IMR-90 (cell line): Measurements from ENCODE around the gene ARAP1. TPM values are rescaled to one million over a fixed set of nuclear protein-coding genes. Genes with fewer than 3 reads are reported as not detected.

Experiments used
- ATAC-seq: fragments of 200-7000 bp; cut with Tn5 transposase; 2 replicates; pipeline ENCODE4 v1.9.1; 2020; ENCODE audit warnings: low read depth, mild to moderate bottlenecking, moderate library complexity
- BruUV-seq: library from RNA; stranded (reverse); fragments of 400-500 nt; replicated peaks from 2 replicates; lab custom pipeline; 2021; lab: Mats Ljungman, UMichigan
- CTCF ChIA-PET: fragments of 300-600 bp; formaldehyde crosslinking; extraction: SDS; loops from one replicate; lab custom pipeline; 2021; ENCODE audit warnings: antibody characterized with exemption; lab: Yijun Ruan, JAX
- POLR2A ChIA-PET: fragments of 300-600 bp; sonication (Branson Sonifier 250); formaldehyde crosslinking; loops from one replicate; lab custom pipeline; 2022; ENCODE audit warnings: antibody characterized with exemption; ENCODE audit not compliant: unreplicated experiment; lab: Charles Lee
- DNase-seq: peaks from one replicate; pipeline ENCODE4 v3.0.0; 2013
- H2AFZ ChIP-seq: replicated peaks from 2 replicates; pipeline ENCODE3; 2013; ENCODE audit warnings: low read length, mild to moderate bottlenecking; ENCODE audit not compliant: poor library complexity
- H2AK5ac ChIP-seq: 2 replicates; pipeline ENCODE4 v1.6.1; 2013; ENCODE audit warnings: low read depth, low read length, inconsistent platforms
- H2AK9ac ChIP-seq: replicated peaks from 2 replicates; pipeline ENCODE3; 2013; ENCODE audit warnings: mild to moderate bottlenecking, low read depth, low read length, moderate library complexity; ENCODE audit not compliant: poor library complexity
- H2BK120ac ChIP-seq: 2 replicates; pipeline ENCODE4 v1.6.1; 2013; ENCODE audit warnings: low read depth, low read length, inconsistent platforms
- H2BK15ac ChIP-seq: 3 replicates; pipeline ENCODE4 v1.6.1; 2013; ENCODE audit warnings: low read depth, low read length, inconsistent platforms
- H2BK20ac ChIP-seq: 2 replicates; pipeline ENCODE4 v1.6.1; 2013; ENCODE audit warnings: low read depth, mild to moderate bottlenecking, inconsistent platforms, low read length, moderate library complexity
- H2BK5ac ChIP-seq: 2 replicates; pipeline ENCODE4 v1.6.1; 2013; ENCODE audit warnings: mild to moderate bottlenecking, low read depth, low read length, inconsistent platforms; ENCODE audit not compliant: poor library complexity, severe bottlenecking
- H3K14ac ChIP-seq: replicated peaks from 2 replicates; pipeline ENCODE4 v1.6.1; 2013; ENCODE audit warnings: low read depth, low read length, inconsistent platforms
- H3K18ac ChIP-seq: 2 replicates; pipeline ENCODE4 v1.6.1; 2013; ENCODE audit warnings: low read depth, low read length, control low read depth
- H3K23ac ChIP-seq: 2 replicates; pipeline ENCODE4 v1.6.1; 2013; ENCODE audit warnings: low read depth, low read length, inconsistent platforms
- H3K27ac ChIP-seq: 2 replicates; pipeline ENCODE4 v1.5.1; 2013; ENCODE audit warnings: mild to moderate bottlenecking, control low read depth, low read length; ENCODE audit not compliant: insufficient read depth
- H3K27me3 ChIP-seq: 2 replicates; pipeline ENCODE4 v1.6.1; 2013; ENCODE audit warnings: low read length; ENCODE audit not compliant: control insufficient read depth, insufficient read depth
- H3K36me3 ChIP-seq: 2 replicates; pipeline ENCODE4 v1.6.1; 2013; ENCODE audit warnings: low read length, mixed read lengths; ENCODE audit not compliant: control insufficient read depth, insufficient read depth
- H3K4ac ChIP-seq: 2 replicates; pipeline ENCODE4 v1.6.1; 2013; ENCODE audit warnings: low read depth, low read length, inconsistent platforms
- H3K4me1 ChIP-seq: 2 replicates; pipeline ENCODE4 v1.6.1; 2013; ENCODE audit warnings: low read length, mixed read lengths; ENCODE audit not compliant: control insufficient read depth, insufficient read depth
- H3K4me2 ChIP-seq: 2 replicates; pipeline ENCODE4 v1.6.1; 2013; ENCODE audit warnings: low read depth, mild to moderate bottlenecking, control low read depth, low read length, moderate library complexity
- H3K4me3 ChIP-seq: 2 replicates; pipeline ENCODE4 v1.5.1; 2013; ENCODE audit warnings: low read depth, mild to moderate bottlenecking, control low read depth, low read length, moderate library complexity; ENCODE audit not compliant: insufficient read depth
- H3K56ac ChIP-seq: 2 replicates; pipeline ENCODE4 v1.6.1; 2013; ENCODE audit warnings: low read length, inconsistent platforms; ENCODE audit not compliant: insufficient read depth; ENCODE audit errors: extremely low read depth
- H3K79me1 ChIP-seq, 2 experiments: 2 replicates each; pipeline ENCODE4 v1.6.1; 2013; ENCODE audit warnings: low read length in 2 of 2, inconsistent platforms in 1 of 2, low read depth in 1 of 2
- H3K9ac ChIP-seq: 2 replicates; pipeline ENCODE4 v1.6.1; 2013; ENCODE audit warnings: low read depth, low read length, control low read depth
- H3K9me1 ChIP-seq: 2 replicates; pipeline ENCODE4 v1.6.1; 2013; ENCODE audit warnings: low read length, inconsistent platforms; ENCODE audit not compliant: insufficient read depth
- H3K9me3 ChIP-seq: 2 replicates; pipeline ENCODE4 v1.6.1; 2013; ENCODE audit warnings: low read length; ENCODE audit not compliant: control insufficient read depth, insufficient read depth
- H4K20me1 ChIP-seq: 2 replicates; pipeline ENCODE4 v1.6.1; 2013; ENCODE audit warnings: low read length, inconsistent platforms; ENCODE audit not compliant: insufficient read depth
- H4K5ac ChIP-seq: 2 replicates; pipeline ENCODE4 v1.6.1; 2013; ENCODE audit warnings: mild to moderate bottlenecking, low read depth, low read length, control low read depth
- H4K8ac ChIP-seq, 2 experiments: 2 replicates each; pipeline ENCODE4 v1.6.1; 2013; ENCODE audit warnings: low read depth in 2 of 2, low read length in 2 of 2, control low read depth in 1 of 2, inconsistent platforms in 1 of 2
- H4K91ac ChIP-seq: 2 replicates; pipeline ENCODE4 v1.6.1; 2013; ENCODE audit warnings: low read depth, low read length, inconsistent platforms; ENCODE audit not compliant: insufficient read depth
- MAZ ChIP-seq: IDR thresholded peaks from 2 replicates; pipeline ENCODE4 v1.6.1; 2012; ENCODE audit warnings: low read depth, mild to moderate bottlenecking, low read length, improper control_type of control experiment, moderate library complexity, borderline replicate concordance
- RAD21 ChIP-seq: IDR thresholded peaks from 2 replicates; pipeline ENCODE4 v1.6.1; 2012; ENCODE audit warnings: low read length, improper control_type of control experiment
- SMC3 ChIP-seq: fragments of 150-350 bp; IDR thresholded peaks from 2 replicates; pipeline ENCODE4 v1.6.1; 2016; ENCODE audit warnings: low read depth, mild to moderate bottlenecking, antibody characterized with exemption, low read length, moderate library complexity
- USF2 ChIP-seq: fragments of 150-350 bp; IDR thresholded peaks from 2 replicates; pipeline ENCODE4 v1.6.1; 2017; ENCODE audit warnings: mild to moderate bottlenecking, antibody characterized with exemption, low read length, low read depth
- WGBS, 2 experiments: methylation state at CpG; one replicate each; pipeline versions ENCODE4 v1.1.5 to v1.1.7; 2013; ENCODE audit warnings: missing lambda C conversion rate in 2 of 2; ENCODE audit not compliant: insufficient read length in 1 of 2; ENCODE audit errors: extremely low coverage in 2 of 2; 5-methylcytosine and 5-hydroxymethylcytosine counted together
- dilution Hi-C: fragments of 300-500 bp; cut with HindIII; formaldehyde crosslinking; loops from one replicate; pipeline ENCODE4 v1.14.3; 2018; ENCODE audit warnings: low sequenced_read_pairs; ENCODE audit not compliant: unreplicated experiment
- in situ Hi-C: fragments of 300-500 bp; cut with MboI; formaldehyde crosslinking; loops from 3 replicates; pipeline ENCODE4 v1.14.3; 2019; ENCODE audit warnings: low sequenced_read_pairs, inconsistent platforms, mixed read lengths
- intact Hi-C: fragments of 100-400 bp; cut with micrococcal nuclease; formaldehyde crosslinking; loops from 2 replicates; pipeline ENCODE4 v1.10.0; 2022
- polyA plus RNA-seq, 3 experiments: library from polyadenylated mRNA; depleted of rRNA; stranded (reverse); fragments of >200 nt; gene quantifications; 2 replicates each; pipeline ENCODE4 v1.2.3, GENCODE V29; 2012; ENCODE audit warnings: low replicate concordance in 1 of 3
- total RNA-seq: library from RNA; depleted of rRNA; stranded (reverse); fragments of >200 nt; gene quantifications from 2 replicates; pipeline ENCODE4 v1.2.3, GENCODE V29; 2012
- TF ChIP-seq, protein P1 (sequence below): conservative IDR thresholded peaks from 2 replicates; pipeline ENCODE4 v1.5.1; 2012; ENCODE audit warnings: mild to moderate bottlenecking, low read depth, low read length, improper control_type of control experiment

Gene ARAP1
- total and polyA plus RNA-seq, 2 of the 4 experiments (the other 2 are of a cell fraction), result 37.6 to 63.1 TPM

- no CpG with 5 or more reads among the region's 3 CpGs for WGBS, 2 experiments
- TF ChIP-seq MAZ (no peak), SMC3 (no peak), RAD21 (no peak), USF2 (no peak)
- TF ChIP-seq, protein P1, sequence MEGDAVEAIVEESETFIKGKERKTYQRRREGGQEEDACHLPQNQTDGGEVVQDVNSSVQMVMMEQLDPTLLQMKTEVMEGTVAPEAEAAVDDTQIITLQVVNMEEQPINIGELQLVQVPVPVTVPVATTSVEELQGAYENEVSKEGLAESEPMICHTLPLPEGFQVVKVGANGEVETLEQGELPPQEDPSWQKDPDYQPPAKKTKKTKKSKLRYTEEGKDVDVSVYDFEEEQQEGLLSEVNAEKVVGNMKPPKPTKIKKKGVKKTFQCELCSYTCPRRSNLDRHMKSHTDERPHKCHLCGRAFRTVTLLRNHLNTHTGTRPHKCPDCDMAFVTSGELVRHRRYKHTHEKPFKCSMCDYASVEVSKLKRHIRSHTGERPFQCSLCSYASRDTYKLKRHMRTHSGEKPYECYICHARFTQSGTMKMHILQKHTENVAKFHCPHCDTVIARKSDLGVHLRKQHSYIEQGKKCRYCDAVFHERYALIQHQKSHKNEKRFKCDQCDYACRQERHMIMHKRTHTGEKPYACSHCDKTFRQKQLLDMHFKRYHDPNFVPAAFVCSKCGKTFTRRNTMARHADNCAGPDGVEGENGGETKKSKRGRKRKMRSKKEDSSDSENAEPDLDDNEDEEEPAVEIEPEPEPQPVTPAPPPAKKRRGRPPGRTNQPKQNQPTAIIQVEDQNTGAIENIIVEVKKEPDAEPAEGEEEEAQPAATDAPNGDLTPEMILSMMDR, result no peak
- peaks cover 27% of the 10 kb centered on the region for H3K4me1 ChIP-seq
- H3K4ac ChIP-seq, result peak overlapping the region; percentile 98
- ChIA-PET CTCF (no interaction called here), POLR2A (no interaction called here)
- dilution Hi-C loops (no loop called here), intact Hi-C loops (no loop called here), in situ Hi-C loops (loop anchor here (5.0 to 10.0 kb wide), 4 partner anchors 71 to 564 kb away; partner anchors contain the start of genes FCHSD2 and STARD10)
- H4K5ac ChIP-seq, result peak overlapping the region; percentile 18; the same call in 1 of the 2 replicates
- H3K56ac ChIP-seq, result peak overlapping the region; percentile 81; the same call in 1 of the 2 replicates
- DNase-seq, result no peak
- H2AK9ac ChIP-seq, result peak overlapping the region; percentile 96
- peak overlapping the region; percentile 93; the same call in 1 of the 2 replicates for H3K27ac ChIP-seq
- BruUV-seq, result no TSS peak
- H3K4me2 ChIP-seq, result peak overlapping the region; percentile 87
- H4K20me1 ChIP-seq, result peaks cover 53% of the 10 kb centered on the region
- H2BK120ac ChIP-seq, result no peak overlapping the region
- peak overlapping the region; percentile 90 for H3K23ac ChIP-seq
- peak overlapping the region; percentile 65 to 99; a peak in 2 of 4 replicates for H4K8ac ChIP-seq
- peak overlapping the region; percentile 41 for H3K4me3 ChIP-seq
- no peak overlapping the region for H2BK15ac ChIP-seq
- H3K9me3 ChIP-seq, result no peaks in the 10 kb centered on the region
- peaks cover 16% of the 10 kb centered on the region for H3K36me3 ChIP-seq
- peak overlapping the region; percentile 78 for H3K9ac ChIP-seq
- no peak overlapping the region for H2BK20ac ChIP-seq
- no peak for ATAC-seq
- peaks cover 42 to 98% of the 10 kb centered on the region in 2 experiments for H3K79me1 ChIP-seq
- peaks cover 27% of the 10 kb centered on the region for H3K9me1 ChIP-seq
- peak overlapping the region; percentile 85 for H2AK5ac ChIP-seq
- H4K91ac ChIP-seq, result peak overlapping the region; percentile 85; the same call in 1 of the 2 replicates
- no peaks in the 10 kb centered on the region for H3K27me3 ChIP-seq
- peak overlapping the region; percentile 95 for H3K14ac ChIP-seq
- peak overlapping the region; percentile 13 for H3K18ac ChIP-seq
- H2AFZ ChIP-seq, result no peak overlapping the region
- peak overlapping the region; percentile 80 for H2BK5ac ChIP-seq
Measured at GRCh38 chr11:72721276-72721675, 30.9 kb downstream of the ARAP1 start.
